ENCODE measurements around the gene LRRC56. TPM values are rescaled to one million over a fixed set of nuclear protein-coding genes. Genes with fewer than 3 reads are reported as not detected.

LRRC56 gene
- total RNA-seq, 1 experiment from 2014 or later = 3.4 TPM

DNA sequence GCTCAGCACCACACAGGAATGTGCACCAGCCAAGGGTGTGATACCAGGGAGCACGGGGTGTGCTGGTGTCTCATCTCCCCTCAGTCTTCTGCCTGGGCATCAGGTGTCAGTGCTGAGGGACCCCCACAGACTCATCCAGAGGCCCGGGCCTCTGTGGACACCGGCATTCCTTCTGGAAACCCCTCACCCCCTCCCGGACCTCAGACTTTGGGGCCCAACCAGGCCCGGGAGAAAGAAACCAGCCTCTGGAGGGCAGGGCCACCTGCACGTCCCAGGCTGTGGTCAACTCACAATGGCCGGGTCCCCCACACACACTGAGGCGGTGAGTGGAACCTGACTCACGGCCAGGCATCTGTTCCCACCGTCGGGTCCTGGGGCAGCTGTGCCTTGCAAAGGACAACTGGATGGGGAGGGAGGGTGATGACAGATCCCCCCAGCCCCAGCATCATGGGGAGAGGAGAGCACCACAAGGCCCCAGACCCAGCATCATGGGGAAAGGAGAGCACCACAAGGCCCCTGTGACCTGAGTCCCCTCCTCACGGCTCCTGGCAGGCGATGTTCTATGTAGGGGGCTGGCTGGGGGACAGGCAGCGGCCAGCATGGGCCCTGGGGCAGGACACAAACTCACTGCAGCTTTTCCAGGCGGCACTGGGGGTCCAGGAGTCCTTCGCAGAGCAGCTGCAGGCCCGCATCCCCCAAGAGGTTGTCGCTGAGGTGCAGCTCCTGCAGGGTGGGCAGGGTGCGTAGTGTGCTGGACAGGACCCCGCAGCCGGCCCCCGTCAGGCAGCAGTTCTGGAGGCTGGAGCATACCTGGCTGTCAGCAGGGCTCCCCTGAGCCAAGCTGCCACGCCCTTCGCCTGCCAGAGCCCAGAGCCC, 37.9 kb upstream of the LRRC56 start:
- Mint-ChIP-seq H3K27ac (no peak overlapping the region), H3K27me3 (ENCODE audit: low read depth) (peaks cover 2% of the 10 kb centered on the region; the same call in 1 of the 2 replicates), H3K9me3 (peaks cover 14% of the 10 kb centered on the region), H3K4me1 (no peaks in the 10 kb centered on the region), H3K36me3 (peaks cover 53% of the 10 kb centered on the region), H3K4me3 (no peak overlapping the region)
- ChIA-PET POLR2A (no interaction called here), CTCF (interaction anchor here (1.3 kb wide), 1 partner anchor 7 kb away, joined by 3 read pairs; the partner anchor contains the start of gene RNH1)
- TF ChIP-seq NR2C2 (CRISPR knock-in tag; IDR thresholded peaks at IDR 0.05) = no peak
- TF ChIP-seq, protein P1, sequence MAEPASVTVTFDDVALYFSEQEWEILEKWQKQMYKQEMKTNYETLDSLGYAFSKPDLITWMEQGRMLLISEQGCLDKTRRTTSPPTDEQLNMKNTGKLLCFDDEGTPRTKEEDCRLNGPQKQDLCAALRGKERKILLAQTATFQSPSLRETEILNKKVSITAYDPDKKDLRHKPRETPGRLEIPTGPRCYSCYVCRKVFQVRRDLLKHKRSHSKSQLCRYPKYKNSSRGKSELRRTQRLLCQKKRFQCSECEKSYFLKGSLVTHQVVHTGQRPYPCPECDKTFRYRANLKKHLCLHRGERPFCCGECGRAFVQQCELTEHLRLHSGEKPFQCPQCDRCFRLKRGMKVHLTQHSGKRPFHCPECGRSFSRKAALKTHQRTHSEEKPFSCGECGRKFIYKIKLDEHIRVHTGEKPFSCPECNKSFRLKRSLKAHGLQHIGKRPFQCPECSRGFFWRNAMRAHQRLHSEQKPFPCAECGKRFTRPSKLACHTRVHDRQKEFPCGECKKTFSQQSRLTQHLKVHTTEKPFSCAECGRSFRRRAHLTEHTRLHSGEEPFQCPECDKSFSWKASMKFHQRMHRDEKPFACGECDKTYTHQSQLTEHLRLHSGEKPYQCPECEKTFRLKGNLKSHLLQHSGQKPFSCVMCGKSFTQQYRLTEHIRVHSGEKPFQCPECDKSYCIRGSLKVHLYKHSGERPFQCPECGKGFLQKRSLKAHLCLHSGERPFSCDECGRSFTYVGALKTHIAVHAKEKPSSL (CRISPR knock-in tag; conservative IDR thresholded peaks at IDR 0.05) = no peak
- TF ChIP-seq SOX15 (CRISPR knock-in tag; IDR thresholded peaks at IDR 0.05) = no peak
- TF ChIP-seq, protein P2, sequence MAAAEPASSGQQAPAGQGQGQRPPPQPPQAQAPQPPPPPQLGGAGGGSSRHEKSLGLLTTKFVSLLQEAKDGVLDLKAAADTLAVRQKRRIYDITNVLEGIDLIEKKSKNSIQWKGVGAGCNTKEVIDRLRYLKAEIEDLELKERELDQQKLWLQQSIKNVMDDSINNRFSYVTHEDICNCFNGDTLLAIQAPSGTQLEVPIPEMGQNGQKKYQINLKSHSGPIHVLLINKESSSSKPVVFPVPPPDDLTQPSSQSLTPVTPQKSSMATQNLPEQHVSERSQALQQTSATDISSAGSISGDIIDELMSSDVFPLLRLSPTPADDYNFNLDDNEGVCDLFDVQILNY (CRISPR knock-in tag; IDR thresholded peaks at IDR 0.05) = no peak
- TF ChIP-seq, protein P3, sequence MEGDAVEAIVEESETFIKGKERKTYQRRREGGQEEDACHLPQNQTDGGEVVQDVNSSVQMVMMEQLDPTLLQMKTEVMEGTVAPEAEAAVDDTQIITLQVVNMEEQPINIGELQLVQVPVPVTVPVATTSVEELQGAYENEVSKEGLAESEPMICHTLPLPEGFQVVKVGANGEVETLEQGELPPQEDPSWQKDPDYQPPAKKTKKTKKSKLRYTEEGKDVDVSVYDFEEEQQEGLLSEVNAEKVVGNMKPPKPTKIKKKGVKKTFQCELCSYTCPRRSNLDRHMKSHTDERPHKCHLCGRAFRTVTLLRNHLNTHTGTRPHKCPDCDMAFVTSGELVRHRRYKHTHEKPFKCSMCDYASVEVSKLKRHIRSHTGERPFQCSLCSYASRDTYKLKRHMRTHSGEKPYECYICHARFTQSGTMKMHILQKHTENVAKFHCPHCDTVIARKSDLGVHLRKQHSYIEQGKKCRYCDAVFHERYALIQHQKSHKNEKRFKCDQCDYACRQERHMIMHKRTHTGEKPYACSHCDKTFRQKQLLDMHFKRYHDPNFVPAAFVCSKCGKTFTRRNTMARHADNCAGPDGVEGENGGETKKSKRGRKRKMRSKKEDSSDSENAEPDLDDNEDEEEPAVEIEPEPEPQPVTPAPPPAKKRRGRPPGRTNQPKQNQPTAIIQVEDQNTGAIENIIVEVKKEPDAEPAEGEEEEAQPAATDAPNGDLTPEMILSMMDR (IDR thresholded peaks at IDR 0.05) = no peak
- TF ChIP-seq, protein P4, sequence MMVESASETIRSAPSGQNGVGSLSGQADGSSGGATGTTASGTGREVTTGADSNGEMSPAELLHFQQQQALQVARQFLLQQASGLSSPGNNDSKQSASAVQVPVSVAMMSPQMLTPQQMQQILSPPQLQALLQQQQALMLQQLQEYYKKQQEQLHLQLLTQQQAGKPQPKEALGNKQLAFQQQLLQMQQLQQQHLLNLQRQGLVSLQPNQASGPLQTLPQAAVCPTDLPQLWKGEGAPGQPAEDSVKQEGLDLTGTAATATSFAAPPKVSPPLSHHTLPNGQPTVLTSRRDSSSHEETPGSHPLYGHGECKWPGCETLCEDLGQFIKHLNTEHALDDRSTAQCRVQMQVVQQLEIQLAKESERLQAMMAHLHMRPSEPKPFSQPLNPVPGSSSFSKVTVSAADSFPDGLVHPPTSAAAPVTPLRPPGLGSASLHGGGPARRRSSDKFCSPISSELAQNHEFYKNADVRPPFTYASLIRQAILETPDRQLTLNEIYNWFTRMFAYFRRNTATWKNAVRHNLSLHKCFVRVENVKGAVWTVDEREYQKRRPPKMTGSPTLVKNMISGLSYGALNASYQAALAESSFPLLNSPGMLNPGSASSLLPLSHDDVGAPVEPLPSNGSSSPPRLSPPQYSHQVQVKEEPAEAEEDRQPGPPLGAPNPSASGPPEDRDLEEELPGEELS (CRISPR knock-in tag; IDR thresholded peaks at IDR 0.05) = no peak
- no peak for TF ChIP-seq NR3C1 (CRISPR knock-in tag; conservative IDR thresholded peaks at IDR 0.05; ENCODE audit: low read depth)
- TF ChIP-seq JUN (CRISPR knock-in tag; IDR thresholded peaks at IDR 0.05) = no peak
- no peak for TF ChIP-seq IRF2 (CRISPR knock-in tag; IDR thresholded peaks at IDR 0.05; ENCODE audit: borderline replicate concordance, low read depth)
- no peak for TF ChIP-seq CBFB (CRISPR knock-in tag; IDR thresholded peaks at IDR 0.05; ENCODE audit: low read depth)
- TF ChIP-seq TEAD1 (CRISPR knock-in tag; IDR thresholded peaks at IDR 0.05) = no peak
- DNase-seq (ENCODE audit: low spot score) = no peak
- no peak for ATAC-seq

DNA sequence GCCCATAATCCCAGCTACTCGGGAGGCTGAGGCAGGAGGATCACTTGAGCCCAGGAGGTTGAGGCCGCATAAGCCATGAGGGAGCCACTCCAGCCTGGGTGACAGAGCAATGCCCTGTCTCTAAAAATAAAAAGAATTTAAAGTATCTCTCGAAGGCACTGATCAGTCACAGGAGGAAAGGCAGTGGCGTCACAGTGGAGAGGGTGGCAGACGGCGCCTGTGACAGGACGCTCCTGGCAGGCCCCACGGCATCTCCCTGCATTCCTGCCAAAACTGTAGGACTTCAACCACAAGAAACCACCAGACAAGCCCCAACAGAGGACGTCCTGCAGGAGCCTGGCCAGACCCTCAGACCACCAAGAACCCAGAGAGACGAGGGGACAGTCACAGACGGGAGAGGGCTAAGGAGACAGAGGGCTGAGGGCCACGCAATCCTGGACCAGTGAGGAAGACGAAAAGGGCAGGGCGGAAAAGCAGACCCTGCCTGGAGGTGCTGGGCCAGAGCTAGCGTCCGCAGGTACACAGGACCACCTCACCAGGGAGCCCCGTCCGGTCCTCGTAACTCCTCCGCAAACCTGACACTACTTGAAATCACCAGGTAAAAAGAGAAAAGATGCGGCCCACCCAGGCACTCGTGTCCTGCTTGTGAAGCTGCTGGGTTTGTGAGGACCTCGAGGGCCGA, 36.2 kb upstream of the LRRC56 start:
- POLR2A ChIA-PET = no interaction called here
- H3K4me1 Mint-ChIP-seq = peaks cover 10% of the 10 kb centered on the region
- DNase-seq (ENCODE audit: low spot score) = no peak
- peaks cover 2% of the 10 kb centered on the region; the same call in 1 of the 2 replicates for H3K27me3 Mint-ChIP-seq (ENCODE audit: low read depth)
- no peak overlapping the region for H3K4me3 Mint-ChIP-seq
- peaks cover 43% of the 10 kb centered on the region for H3K36me3 Mint-ChIP-seq
- no peak for ATAC-seq
- peak overlapping the region; percentile 72 for H3K27ac Mint-ChIP-seq
- CTCF ChIA-PET = no interaction called here
- H3K9me3 Mint-ChIP-seq = peaks cover 14% of the 10 kb centered on the region
- TF ChIP-seq SMAD3 (CRISPR knock-in tag; IDR thresholded peaks at IDR 0.05; ENCODE audit: borderline replicate concordance) (no peak), CBFB (CRISPR knock-in tag; IDR thresholded peaks at IDR 0.05; ENCODE audit: low read depth) (no peak), FOXJ3 (CRISPR knock-in tag; IDR thresholded peaks at IDR 0.05; ENCODE audit: borderline replicate concordance) (no peak), ELF4 (CRISPR knock-in tag; IDR thresholded peaks at IDR 0.05; ENCODE audit: low read depth) (no peak), ESRRA (CRISPR knock-in tag; IDR thresholded peaks at IDR 0.05; ENCODE audit: borderline replicate concordance) (no peak), ZNF423 (CRISPR knock-in tag; IDR thresholded peaks at IDR 0.05) (no peak), JUN (CRISPR knock-in tag; IDR thresholded peaks at IDR 0.05) (no peak)
- TF ChIP-seq, protein P5, sequence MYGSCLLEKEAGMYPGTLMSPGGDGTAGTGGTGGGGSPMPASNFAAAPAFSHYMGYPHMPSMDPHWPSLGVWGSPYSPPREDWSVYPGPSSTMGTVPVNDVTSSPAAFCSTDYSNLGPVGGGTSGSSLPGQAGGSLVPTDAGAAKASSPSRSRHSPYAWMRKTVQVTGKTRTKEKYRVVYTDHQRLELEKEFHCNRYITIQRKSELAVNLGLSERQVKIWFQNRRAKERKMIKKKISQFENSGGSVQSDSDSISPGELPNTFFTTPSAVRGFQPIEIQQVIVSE (CRISPR knock-in tag; IDR thresholded peaks at IDR 0.05; ENCODE audit: borderline replicate concordance) = no peak
- TF ChIP-seq, protein P6, sequence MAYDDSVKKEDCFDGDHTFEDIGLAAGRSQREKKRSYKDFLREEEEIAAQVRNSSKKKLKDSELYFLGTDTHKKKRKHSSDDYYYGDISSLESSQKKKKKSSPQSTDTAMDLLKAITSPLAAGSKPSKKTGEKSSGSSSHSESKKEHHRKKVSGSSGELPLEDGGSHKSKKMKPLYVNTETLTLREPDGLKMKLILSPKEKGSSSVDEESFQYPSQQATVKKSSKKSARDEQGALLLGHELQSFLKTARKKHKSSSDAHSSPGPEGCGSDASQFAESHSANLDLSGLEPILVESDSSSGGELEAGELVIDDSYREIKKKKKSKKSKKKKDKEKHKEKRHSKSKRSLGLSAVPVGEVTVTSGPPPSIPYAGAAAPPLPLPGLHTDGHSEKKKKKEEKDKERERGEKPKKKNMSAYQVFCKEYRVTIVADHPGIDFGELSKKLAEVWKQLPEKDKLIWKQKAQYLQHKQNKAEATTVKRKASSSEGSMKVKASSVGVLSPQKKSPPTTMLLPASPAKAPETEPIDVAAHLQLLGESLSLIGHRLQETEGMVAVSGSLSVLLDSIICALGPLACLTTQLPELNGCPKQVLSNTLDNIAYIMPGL (CRISPR knock-in tag; IDR thresholded peaks at IDR 0.05) = no peak
- TF ChIP-seq, protein P7, sequence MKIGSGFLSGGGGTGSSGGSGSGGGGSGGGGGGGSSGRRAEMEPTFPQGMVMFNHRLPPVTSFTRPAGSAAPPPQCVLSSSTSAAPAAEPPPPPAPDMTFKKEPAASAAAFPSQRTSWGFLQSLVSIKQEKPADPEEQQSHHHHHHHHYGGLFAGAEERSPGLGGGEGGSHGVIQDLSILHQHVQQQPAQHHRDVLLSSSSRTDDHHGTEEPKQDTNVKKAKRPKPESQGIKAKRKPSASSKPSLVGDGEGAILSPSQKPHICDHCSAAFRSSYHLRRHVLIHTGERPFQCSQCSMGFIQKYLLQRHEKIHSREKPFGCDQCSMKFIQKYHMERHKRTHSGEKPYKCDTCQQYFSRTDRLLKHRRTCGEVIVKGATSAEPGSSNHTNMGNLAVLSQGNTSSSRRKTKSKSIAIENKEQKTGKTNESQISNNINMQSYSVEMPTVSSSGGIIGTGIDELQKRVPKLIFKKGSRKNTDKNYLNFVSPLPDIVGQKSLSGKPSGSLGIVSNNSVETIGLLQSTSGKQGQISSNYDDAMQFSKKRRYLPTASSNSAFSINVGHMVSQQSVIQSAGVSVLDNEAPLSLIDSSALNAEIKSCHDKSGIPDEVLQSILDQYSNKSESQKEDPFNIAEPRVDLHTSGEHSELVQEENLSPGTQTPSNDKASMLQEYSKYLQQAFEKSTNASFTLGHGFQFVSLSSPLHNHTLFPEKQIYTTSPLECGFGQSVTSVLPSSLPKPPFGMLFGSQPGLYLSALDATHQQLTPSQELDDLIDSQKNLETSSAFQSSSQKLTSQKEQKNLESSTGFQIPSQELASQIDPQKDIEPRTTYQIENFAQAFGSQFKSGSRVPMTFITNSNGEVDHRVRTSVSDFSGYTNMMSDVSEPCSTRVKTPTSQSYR (CRISPR knock-in tag; IDR thresholded peaks at IDR 0.05) = no peak
